Caco-2 (cell line): ENCODE results near the gene PHETA1. TPM values are rescaled to one million over a fixed set of nuclear protein-coding genes. Genes with fewer than 3 reads are reported as not detected.
A peak's percentile ranks its signal among the peaks of the same experiment; 100 is the strongest.
"Not testable (repeated sequence)": the region's sequence is repeated elsewhere in the genome, so short reads cannot be mapped to it uniquely, and the experiment has no call there.

ENCODE experiments used
- BruUV-seq: library from RNA; stranded (reverse); fragments of 400-500 nt; replicated peaks from 2 replicates; lab custom pipeline; 2021; lab: Mats Ljungman, UMichigan
- CTCF ChIA-PET: fragments of 300-600 bp; sonication (Branson Sonifier 250); formaldehyde crosslinking; loops from one replicate; lab custom pipeline; 2022; ENCODE audit warnings: antibody characterized with exemption; lab: Charles Lee
- POLR2A ChIA-PET: fragments of 300-600 bp; sonication (Branson Sonifier 250); formaldehyde crosslinking; loops from one replicate; lab custom pipeline; 2022; ENCODE audit warnings: antibody characterized with exemption; lab: Charles Lee
- DNase-seq, 2 experiments: peaks; one replicate each; pipeline versions ENCODE4 v3.0.0 to v3.0.0-alpha.2; 2020 to 2022
- H3K27me3 ChIP-seq: replicated peaks from 2 replicates; pipeline ENCODE4 v1.6.0; 2011; ENCODE audit warnings: low read length; ENCODE audit not compliant: control insufficient read depth, insufficient read depth
- H3K36me3 ChIP-seq: 2 replicates; pipeline ENCODE4 v1.5.1; 2011; ENCODE audit warnings: low read length; ENCODE audit not compliant: control insufficient read depth, insufficient read depth
- H3K4me1 ChIP-seq: fragments of 250-450 bp; sonication (Bioruptor Pico); 2 replicates; pipeline ENCODE4 v1.5.1; 2020; ENCODE audit warnings: mild to moderate bottlenecking
- H3K4me3 ChIP-seq: 2 replicates; pipeline ENCODE4 v1.5.1; 2011; ENCODE audit warnings: low read depth, mild to moderate bottlenecking, control low read depth, low read length
- H3K9me3 ChIP-seq: fragments of 250-450 bp; sonication (Bioruptor Pico); 2 replicates; pipeline ENCODE4 v1.5.1; 2020; ENCODE audit warnings: mild to moderate bottlenecking, moderate library complexity
- H3K27ac Mint-ChIP-seq: one replicate; pipeline ENCODE4 v1.8.0; 2022; ENCODE audit warnings: mixed read lengths; ENCODE audit not compliant: unreplicated experiment
- H3K27me3 Mint-ChIP-seq: one replicate; pipeline ENCODE4 v1.8.0; 2022; ENCODE audit warnings: mixed read lengths; ENCODE audit not compliant: insufficient read depth, unreplicated experiment
- H3K36me3 Mint-ChIP-seq: one replicate; pipeline ENCODE4 v1.8.0; 2022; ENCODE audit warnings: mild to moderate bottlenecking, mixed read lengths; ENCODE audit not compliant: insufficient read depth, unreplicated experiment
- H3K4me1 Mint-ChIP-seq: one replicate; pipeline ENCODE4 v1.8.0; 2022; ENCODE audit warnings: low read depth, mixed read lengths; ENCODE audit not compliant: unreplicated experiment
- H3K4me3 Mint-ChIP-seq: one replicate; pipeline ENCODE4 v1.8.0; 2022; ENCODE audit warnings: mild to moderate bottlenecking, moderate library complexity, mixed read lengths; ENCODE audit not compliant: unreplicated experiment
- H3K9me3 Mint-ChIP-seq: one replicate; pipeline ENCODE4 v1.8.0; 2022; ENCODE audit warnings: mixed read lengths; ENCODE audit not compliant: unreplicated experiment
- CTCF ChIP-seq, 2 experiments: fragments of 200-600 bp in 1 of 2; IDR thresholded peaks; 1 replicate in 1 of 2; 2 replicates in 1 of 2; pipeline versions ENCODE4 v1.5.1 to v1.8.0; 2011 to 2022; ENCODE audit warnings: antibody characterized with exemption in 1 of 2, control low read depth in 1 of 2, inconsistent platforms in 1 of 2, low read depth in 1 of 2, low read length in 1 of 2, mild to moderate bottlenecking in 1 of 2, moderate library complexity in 1 of 2; ENCODE audit not compliant: insufficient read depth in 1 of 2, severe bottlenecking in 1 of 2, unreplicated experiment in 1 of 2
- intact Hi-C: fragments of 100-400 bp; cut with micrococcal nuclease; formaldehyde crosslinking; loops from one replicate; pipeline ENCODE4 v1.10.0; 2022; ENCODE audit not compliant: unreplicated experiment
- total RNA-seq: library from RNA; stranded (reverse); gene quantifications from 2 replicates; pipeline ENCODE4 v1.2.3, GENCODE V29; 2022

Gene PHETA1
- total RNA-seq, 1 experiment from 2014 or later, result 14.9 TPM

- Histone ChIP-seq H3K4me1 (peaks cover 14% of the 10 kb centered on the region), H3K9me3 (no peaks in the 10 kb centered on the region), H3K4me3 (peak overlapping the region; percentile 77), H3K27me3 (no peaks in the 10 kb centered on the region), H3K36me3 (no peaks in the 10 kb centered on the region)
- POLR2A ChIA-PET, result no interaction called here
- H3K27me3 Mint-ChIP-seq, result no peaks in the 10 kb centered on the region
- peak overlapping the region; percentile 89 for H3K27ac Mint-ChIP-seq
- H3K4me1 Mint-ChIP-seq, result peaks cover 11% of the 10 kb centered on the region
- CTCF ChIA-PET, result interaction anchor here (0.6 to 0.7 kb wide), 2 partner anchors 74 to 105 kb away, joined by 3 read pairs; no protein-coding TSS in a partner anchor
- TSS peak; percentile 37 for BruUV-seq
- intact Hi-C loops, result loop anchor here (2.0 kb wide), 1 partner anchor 45 kb away; no protein-coding TSS in a partner anchor
- H3K36me3 Mint-ChIP-seq, result peaks cover 17% of the 10 kb centered on the region
- peak; percentile 64 to 76 for TF ChIP-seq CTCF (IDR thresholded peaks at IDR 0.05; ENCODE audit: insufficient read depth in 1 of 2, low read depth in 1 of 2, low read length in 1 of 2, severe bottlenecking in 1 of 2, unreplicated experiment in 1 of 2)
- DNase-seq, result peak; percentile 98 to 99
- peak overlapping the region; percentile 82 for H3K4me3 Mint-ChIP-seq
- no peaks in the 10 kb centered on the region for H3K9me3 Mint-ChIP-seq
Observed at GRCh38 chr12:111405149-111405858, 36.4 kb upstream of the PHETA1 start.

GRCh38 chr12:111404362-111405148, 35.7 kb upstream of the PHETA1 start:
- peaks cover 11% of the 10 kb centered on the region for H3K4me1 Mint-ChIP-seq

GRCh38 chr12:111402490-111402824, 33.6 kb upstream of the PHETA1 start:
- H3K9me3 ChIP-seq, H3K9me3 Mint-ChIP-seq, H3K4me3 ChIP-seq, DNase-seq, H3K36me3 ChIP-seq, H3K27me3 ChIP-seq, H3K27ac Mint-ChIP-seq, intact Hi-C loops, H3K27me3 Mint-ChIP-seq, H3K4me3 Mint-ChIP-seq, BruUV-seq, POLR2A ChIA-PET: not testable (repeated sequence)
- CTCF ChIA-PET, result interaction anchor here (2.2 kb wide), 1 partner anchor 49 kb away, joined by 12 read pairs; no protein-coding TSS in a partner anchor
- Mint-ChIP-seq H3K4me1 (peaks cover 11% of the 10 kb centered on the region), H3K36me3 (peaks cover 17% of the 10 kb centered on the region)
- H3K4me1 ChIP-seq, result peaks cover 14% of the 10 kb centered on the region

More at GRCh38 chr12:111404362-111405148, 35.7 kb upstream of the PHETA1 start:
- H3K27me3 ChIP-seq, result no peaks in the 10 kb centered on the region
- Mint-ChIP-seq H3K27ac (peak overlapping the region; percentile 89), H3K9me3 (no peaks in the 10 kb centered on the region), H3K36me3 (peaks cover 17% of the 10 kb centered on the region), H3K27me3 (no peaks in the 10 kb centered on the region), H3K4me3 (peak overlapping the region; percentile 82)
- H3K36me3 ChIP-seq, result no peaks in the 10 kb centered on the region
- H3K4me3 ChIP-seq, result peak overlapping the region; percentile 77
- no peaks in the 10 kb centered on the region for H3K9me3 ChIP-seq
- ChIA-PET POLR2A (no interaction called here), CTCF (interaction anchor here (0.7 to 2.2 kb wide), 2 partner anchors 47 to 73 kb away, joined by 3 to 12 read pairs; no protein-coding TSS in a partner anchor)
- TSS peak; percentile 93 for BruUV-seq
- no peak for TF ChIP-seq CTCF (IDR thresholded peaks at IDR 0.05; ENCODE audit: insufficient read depth in 1 of 2, low read depth in 1 of 2, low read length in 1 of 2, severe bottlenecking in 1 of 2, unreplicated experiment in 1 of 2)
- peak; percentile 57 to 71 for DNase-seq
- H3K4me1 ChIP-seq, result peaks cover 14% of the 10 kb centered on the region
- intact Hi-C loops, result loop anchor here (2.0 kb wide), 1 partner anchor 46 kb away; no protein-coding TSS in a partner anchor
